Tibial nerve (tissue), 4 donors: Measurements from ENCODE around the gene KAZN.

Experiments used
- CTCF ChIP-seq, 5 experiments: fragments of 200-600 bp in 3 of 5; fragments of 450-650 bp in 2 of 5; sonication (generic) in 3 of 5; IDR thresholded peaks; one replicate each; pipeline ENCODE4 v1.5.1; 2016 to 2019; ENCODE audit warnings: antibody characterized with exemption in 5 of 5, mild to moderate bottlenecking in 3 of 5, moderate library complexity in 2 of 5
- EP300 ChIP-seq, 2 donors: sonication (generic); formaldehyde crosslinking; IDR thresholded peaks; one replicate each; pipeline ENCODE4 v1.6.1; 2017; ENCODE audit warnings: antibody characterized with exemption in 2 of 2, mild to moderate bottlenecking in 1 of 2
- POLR2A ChIP-seq, 2 donors: fragments of 450-650 bp; IDR thresholded peaks; one replicate each; pipeline ENCODE4 v1.6.1; 2017; ENCODE audit warnings: antibody characterized with exemption in 2 of 2, mild to moderate bottlenecking in 2 of 2, moderate library complexity in 2 of 2

DNA sequence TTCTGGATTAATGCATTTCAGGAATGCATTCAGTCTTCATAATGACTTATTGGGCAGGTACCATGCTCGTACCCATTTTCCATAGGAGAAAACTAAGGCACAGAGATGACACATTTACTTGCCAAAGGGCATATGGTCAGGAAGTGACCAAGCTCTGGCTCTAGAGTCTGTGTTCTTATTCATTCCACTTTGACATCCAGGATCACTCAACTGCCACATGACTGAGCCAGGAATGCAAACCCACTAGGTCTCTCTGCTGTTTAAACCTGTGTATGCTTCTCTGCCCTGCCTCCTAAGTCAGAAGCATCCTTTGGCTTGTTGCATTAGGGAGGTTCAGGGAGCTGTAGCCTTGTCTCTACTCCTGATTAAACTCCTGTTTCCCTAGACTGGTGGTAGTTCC, 7.5 kb downstream of the KAZN start:
- TF ChIP-seq CTCF (IDR thresholded peaks at IDR 0.05) (no peak), POLR2A (IDR thresholded peaks at IDR 0.05) (no peak), EP300 (IDR thresholded peaks at IDR 0.05) (no peak)
